GM23338 (cell line): Measurements from ENCODE around the gene C5AR1. TPM values are rescaled to one million over a fixed set of nuclear protein-coding genes. Genes with fewer than 3 reads are reported as not detected.

Experiments used
- ATAC-seq: fragments of 200-7000 bp; cut with Tn5 transposase; 3 replicates; pipeline ENCODE4 v1.9.1; 2020
- DNase-seq: peaks from one replicate; pipeline ENCODE4 v3.0.0-alpha.2; 2015; ENCODE audit warnings: low spot score
- H2AFZ ChIP-seq: fragments of 200-600 bp; sonication (generic); 2 replicates; pipeline ENCODE4 v1.8.0; 2016; ENCODE audit warnings: antibody characterized with exemption, mild to moderate bottlenecking, moderate library complexity
- H3F3A ChIP-seq: fragments of 200-600 bp; sonication (generic); replicated peaks from 2 replicates; pipeline ENCODE4 v1.8.0; 2017; ENCODE audit warnings: antibody characterized with exemption, mixed run types, low read depth
- H3K27ac ChIP-seq: fragments of 200-600 bp; sonication (generic); 2 replicates; pipeline ENCODE4 v1.6.1; 2016; ENCODE audit warnings: low read depth
- H3K27me3 ChIP-seq: fragments of 200-600 bp; sonication (generic); 2 replicates; pipeline ENCODE4 v1.8.0; 2016; ENCODE audit warnings: mild to moderate bottlenecking, mixed run types, moderate library complexity; ENCODE audit not compliant: insufficient read depth
- H3K36me3 ChIP-seq: fragments of 200-600 bp; sonication (generic); 2 replicates; pipeline ENCODE4 v1.8.0; 2016; ENCODE audit warnings: mild to moderate bottlenecking; ENCODE audit not compliant: insufficient read depth
- H3K4me1 ChIP-seq: fragments of 200-600 bp; sonication (generic); 2 replicates; pipeline ENCODE4 v1.8.0; 2016; ENCODE audit warnings: mild to moderate bottlenecking, moderate library complexity; ENCODE audit not compliant: insufficient read depth
- H3K4me2 ChIP-seq: fragments of 200-600 bp; sonication (generic); 2 replicates; pipeline ENCODE4 v1.7.1; 2017; ENCODE audit warnings: mixed run types
- H3K4me3 ChIP-seq: fragments of 200-600 bp; sonication (generic); 2 replicates; pipeline ENCODE4 v1.6.1; 2016; ENCODE audit warnings: mixed run types
- H3K79me2 ChIP-seq: fragments of 200-600 bp; sonication (generic); replicated peaks from 2 replicates; pipeline ENCODE4 v1.8.0; 2017; ENCODE audit warnings: mild to moderate bottlenecking; ENCODE audit not compliant: insufficient read depth
- H3K9me2 ChIP-seq: fragments of 200-600 bp; sonication (generic); 2 replicates; pipeline ENCODE4 v1.8.0; 2017; ENCODE audit not compliant: insufficient read depth
- H4K20me1 ChIP-seq: fragments of 200-600 bp; sonication (generic); replicated peaks from 2 replicates; pipeline ENCODE4 v1.8.0; 2017; ENCODE audit warnings: mild to moderate bottlenecking; ENCODE audit not compliant: insufficient read depth
- H3K27ac Mint-ChIP-seq: 2 replicates; pipeline ENCODE4 v1.8.0; 2020; ENCODE audit warnings: inconsistent platforms, mild to moderate bottlenecking, moderate library complexity, mixed read lengths
- H3K27me3 Mint-ChIP-seq: 3 replicates; pipeline ENCODE4 v1.8.0; 2022; ENCODE audit warnings: low read depth, mild to moderate bottlenecking, moderate library complexity, mixed read lengths, inconsistent platforms; ENCODE audit not compliant: insufficient read depth, poor library complexity
- H3K36me3 Mint-ChIP-seq: 3 replicates; pipeline ENCODE4 v1.8.0; 2021; ENCODE audit warnings: low read depth, mild to moderate bottlenecking, inconsistent platforms, moderate library complexity, mixed read lengths
- H3K4me1 Mint-ChIP-seq: 3 replicates; pipeline ENCODE4 v1.8.0; 2020; ENCODE audit warnings: mild to moderate bottlenecking, inconsistent platforms, mixed read lengths
- H3K4me3 Mint-ChIP-seq: 3 replicates; pipeline ENCODE4 v1.8.0; 2021; ENCODE audit warnings: moderate library complexity, mild to moderate bottlenecking, inconsistent platforms, mixed read lengths
- H3K9me3 Mint-ChIP-seq: 3 replicates; pipeline ENCODE4 v1.8.0; 2020; ENCODE audit warnings: moderate library complexity, mild to moderate bottlenecking, inconsistent platforms, mixed read lengths
- CREB1 ChIP-seq: fragments of 250-450 bp; sonication (Bioruptor Pico); IDR thresholded peaks from 2 replicates; pipeline ENCODE4 v1.5.0; 2020; ENCODE audit warnings: low read depth, mild to moderate bottlenecking, moderate library complexity
- CTCF ChIP-seq, 2 experiments: fragments of 200-600 bp in 1 of 2; sonication (generic) in 1 of 2; conservative IDR thresholded peaks; 2 replicates each; pipeline versions ENCODE4 v1.5.1 to v1.6.1; 2016 to 2017; ENCODE audit warnings: antibody characterized with exemption in 2 of 2, low read depth in 2 of 2, mild to moderate bottlenecking in 2 of 2, moderate library complexity in 1 of 2
- ETS1 ChIP-seq: IDR thresholded peaks from 2 replicates; pipeline ENCODE4 v1.6.1; 2016; ENCODE audit warnings: antibody characterized with exemption
- JUNB ChIP-seq: IDR thresholded peaks from one replicate; pipeline ENCODE4 v1.6.1; 2016; ENCODE audit warnings: antibody characterized with exemption; ENCODE audit not compliant: unreplicated experiment
- NANOG ChIP-seq: IDR thresholded peaks from 2 replicates; pipeline ENCODE4 v1.6.1; 2016; ENCODE audit warnings: antibody characterized with exemption, borderline replicate concordance
- POLR2AphosphoS5 ChIP-seq: IDR thresholded peaks from 2 replicates; pipeline ENCODE4 v1.6.1; 2016; ENCODE audit warnings: antibody characterized with exemption, low read depth
- STAT1 ChIP-seq: IDR thresholded peaks from one replicate; pipeline ENCODE4 v1.6.1; 2016; ENCODE audit warnings: antibody characterized with exemption; ENCODE audit not compliant: unreplicated experiment
- ZNF114 ChIP-seq: fragments of 250-450 bp; sonication (Bioruptor Pico); IDR thresholded peaks from 2 replicates; pipeline ENCODE4 v1.5.0; 2020; ENCODE audit warnings: mild to moderate bottlenecking, moderate library complexity
- ZNF331 ChIP-seq: fragments of 250-450 bp; sonication (Bioruptor Pico); IDR thresholded peaks from 2 replicates; pipeline ENCODE4 v1.5.0; 2020; ENCODE audit warnings: low read depth, mild to moderate bottlenecking, moderate library complexity
- ZNF462 ChIP-seq: fragments of 250-450 bp; sonication (Bioruptor Pico); IDR thresholded peaks from 2 replicates; pipeline ENCODE4 v1.5.0; 2020; ENCODE audit warnings: mild to moderate bottlenecking, moderate library complexity
- polyA plus RNA-seq: library from polyadenylated mRNA; unstranded; fragments of >200 nt; fragmentation: Nextera tagmentation; extraction: Ambion mirVana; gene quantifications from 2 replicates; pipeline ENCODE4 v1.2.1, GENCODE V29; 2016
- total RNA-seq: library from RNA; depleted of rRNA; stranded (reverse); fragments of >200 nt; shearing (Covaris generic); gene quantifications from 2 replicates; pipeline ENCODE4 v1.2.3, GENCODE V29; 2014
- TF ChIP-seq, protein P1 (sequence below): IDR thresholded peaks from one replicate; pipeline ENCODE4 v1.6.1; 2018; ENCODE audit warnings: antibody characterized with exemption; ENCODE audit not compliant: unreplicated experiment

The C5AR1 gene
- total and polyA plus RNA-seq, 2 experiments from 2014 or later: 0.08 TPM; not detected in 1

- Histone ChIP-seq H3K4me2 (no peak overlapping the region), H3F3A (no peaks in the 10 kb centered on the region), H3K27me3 (no peaks in the 10 kb centered on the region), H3K79me2 (no peaks in the 10 kb centered on the region), H3K4me3 (no peak overlapping the region), H3K4me1 (no peaks in the 10 kb centered on the region), H2AFZ (no peak overlapping the region), H3K36me3 (no peaks in the 10 kb centered on the region), H3K9me2 (no peaks in the 10 kb centered on the region), H3K27ac (no peak overlapping the region), H4K20me1 (no peaks in the 10 kb centered on the region)
- TF ChIP-seq ZNF331 (CRISPR knock-in tag): no peak
- no peak for TF ChIP-seq POLR2AphosphoS5
- TF ChIP-seq, protein P1, sequence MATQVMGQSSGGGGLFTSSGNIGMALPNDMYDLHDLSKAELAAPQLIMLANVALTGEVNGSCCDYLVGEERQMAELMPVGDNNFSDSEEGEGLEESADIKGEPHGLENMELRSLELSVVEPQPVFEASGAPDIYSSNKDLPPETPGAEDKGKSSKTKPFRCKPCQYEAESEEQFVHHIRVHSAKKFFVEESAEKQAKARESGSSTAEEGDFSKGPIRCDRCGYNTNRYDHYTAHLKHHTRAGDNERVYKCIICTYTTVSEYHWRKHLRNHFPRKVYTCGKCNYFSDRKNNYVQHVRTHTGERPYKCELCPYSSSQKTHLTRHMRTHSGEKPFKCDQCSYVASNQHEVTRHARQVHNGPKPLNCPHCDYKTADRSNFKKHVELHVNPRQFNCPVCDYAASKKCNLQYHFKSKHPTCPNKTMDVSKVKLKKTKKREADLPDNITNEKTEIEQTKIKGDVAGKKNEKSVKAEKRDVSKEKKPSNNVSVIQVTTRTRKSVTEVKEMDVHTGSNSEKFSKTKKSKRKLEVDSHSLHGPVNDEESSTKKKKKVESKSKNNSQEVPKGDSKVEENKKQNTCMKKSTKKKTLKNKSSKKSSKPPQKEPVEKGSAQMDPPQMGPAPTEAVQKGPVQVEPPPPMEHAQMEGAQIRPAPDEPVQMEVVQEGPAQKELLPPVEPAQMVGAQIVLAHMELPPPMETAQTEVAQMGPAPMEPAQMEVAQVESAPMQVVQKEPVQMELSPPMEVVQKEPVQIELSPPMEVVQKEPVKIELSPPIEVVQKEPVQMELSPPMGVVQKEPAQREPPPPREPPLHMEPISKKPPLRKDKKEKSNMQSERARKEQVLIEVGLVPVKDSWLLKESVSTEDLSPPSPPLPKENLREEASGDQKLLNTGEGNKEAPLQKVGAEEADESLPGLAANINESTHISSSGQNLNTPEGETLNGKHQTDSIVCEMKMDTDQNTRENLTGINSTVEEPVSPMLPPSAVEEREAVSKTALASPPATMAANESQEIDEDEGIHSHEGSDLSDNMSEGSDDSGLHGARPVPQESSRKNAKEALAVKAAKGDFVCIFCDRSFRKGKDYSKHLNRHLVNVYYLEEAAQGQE: no peak
- no peak for TF ChIP-seq JUNB
- no peak for TF ChIP-seq ETS1
- TF ChIP-seq CREB1 (CRISPR knock-in tag): no peak
- TF ChIP-seq ZNF114 (CRISPR knock-in tag): no peak
- no peak for TF ChIP-seq NANOG
- no peak overlapping the region for H3K27ac Mint-ChIP-seq
- H3K36me3 Mint-ChIP-seq: no peaks in the 10 kb centered on the region
- ATAC-seq (no peak), DNase-seq (no peak)
- no peak overlapping the region for H3K4me3 Mint-ChIP-seq
- H3K9me3 Mint-ChIP-seq: peaks cover 3% of the 10 kb centered on the region; the same call in 2 of the 3 replicates
- peaks cover 9% of the 10 kb centered on the region for H3K27me3 Mint-ChIP-seq
- peaks cover 6% of the 10 kb centered on the region for H3K4me1 Mint-ChIP-seq
These were observed 7.4 kb upstream of the C5AR1 start for GRCh38 chr19:47302249-47302648.

DNA sequence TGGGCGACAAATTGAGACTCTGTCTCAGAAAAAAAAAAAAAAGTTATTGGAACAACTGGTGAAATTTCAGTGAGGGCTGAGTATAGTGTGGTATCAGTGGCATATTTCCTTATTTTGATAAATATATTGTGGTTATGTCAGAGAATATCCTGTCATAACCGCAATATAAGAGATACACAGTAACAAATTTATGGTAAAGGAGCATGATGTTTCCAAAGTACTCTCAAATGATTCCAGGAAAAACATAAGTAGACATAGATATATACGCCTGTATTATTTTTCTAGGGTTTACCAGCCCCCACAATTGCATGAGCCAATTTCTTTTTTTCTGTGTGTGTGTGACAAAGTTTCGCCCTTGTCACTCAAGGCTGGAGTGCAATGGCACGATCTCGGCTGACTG is 5.7 kb upstream of the C5AR1 start:
- H3K9me3 Mint-ChIP-seq: peaks cover 3% of the 10 kb centered on the region; the same call in 2 of the 3 replicates
- H3K27ac ChIP-seq: no peak overlapping the region
- H3K4me1 Mint-ChIP-seq: peaks cover 6% of the 10 kb centered on the region
- no peak overlapping the region for H3K4me3 Mint-ChIP-seq
- no peaks in the 10 kb centered on the region for H3K9me2 ChIP-seq
- no peaks in the 10 kb centered on the region for H4K20me1 ChIP-seq
- H3K4me3 ChIP-seq: no peak overlapping the region
- H2AFZ ChIP-seq: no peak overlapping the region
- no peak for DNase-seq
- H3K27me3 Mint-ChIP-seq: peaks cover 9% of the 10 kb centered on the region
- H3K4me2 ChIP-seq: no peak overlapping the region
- no peaks in the 10 kb centered on the region for H3F3A ChIP-seq
- no peaks in the 10 kb centered on the region for H3K36me3 ChIP-seq
- H3K36me3 Mint-ChIP-seq: no peaks in the 10 kb centered on the region
- no peak for ATAC-seq
- no peaks in the 10 kb centered on the region for H3K79me2 ChIP-seq
- no peaks in the 10 kb centered on the region for H3K4me1 ChIP-seq
- no peak overlapping the region for H3K27ac Mint-ChIP-seq
- H3K27me3 ChIP-seq: no peaks in the 10 kb centered on the region
- no peak for TF ChIP-seq ZNF462 (CRISPR knock-in tag)
- TF ChIP-seq CTCF (conservative IDR thresholded peaks at IDR 0.05; ENCODE audit: low read depth in 2 of 2): no peak
- no peak for TF ChIP-seq STAT1
- no peak for TF ChIP-seq JUNB
